DMS153 (cell line): ENCODE measurements around the gene GNPTG.

Source experiments
- DNase-seq: peaks from one replicate; lab custom pipeline; 2025; lab: John Stamatoyannopoulos, UW

The GNPTG gene

DNA sequence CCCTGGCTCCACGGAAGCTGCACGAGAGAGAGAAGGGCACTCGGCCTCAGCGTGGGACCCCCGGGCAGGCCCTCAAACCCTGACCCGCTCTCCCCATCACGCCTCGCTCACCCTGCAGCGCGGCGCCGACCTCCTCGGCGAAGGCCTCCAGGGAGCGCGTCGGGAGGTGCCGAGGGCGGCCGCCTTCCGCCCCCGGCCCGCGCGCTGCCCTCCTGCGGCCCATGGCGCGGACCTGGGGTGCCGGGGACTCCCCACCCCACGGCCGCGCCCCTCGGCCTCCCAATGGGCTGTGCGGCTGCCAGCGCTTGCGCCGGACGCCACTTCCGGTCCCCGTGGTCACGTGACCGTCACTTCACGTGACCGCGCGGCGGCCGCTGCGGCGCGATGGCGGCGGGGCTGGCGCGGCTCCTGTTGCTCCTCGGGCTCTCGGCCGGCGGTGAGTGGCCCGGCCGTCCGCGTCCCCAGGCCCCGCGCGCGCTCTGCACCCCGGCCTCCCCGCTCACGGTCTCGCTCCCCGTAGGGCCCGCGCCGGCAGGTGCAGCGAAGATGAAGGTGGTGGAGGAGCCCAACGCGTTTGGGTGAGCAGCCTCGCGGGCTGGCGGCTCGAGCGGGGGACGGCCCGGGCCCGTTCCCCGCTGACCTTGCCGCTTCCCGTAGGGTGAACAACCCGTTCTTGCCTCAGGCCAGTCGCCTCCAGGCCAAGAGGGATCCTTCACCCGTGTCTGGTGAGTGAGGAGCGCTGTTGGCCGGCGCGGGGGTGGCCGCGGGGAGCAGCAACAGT lies at the start of gene GNPTG, which contains the start of gene TSR3:
GNPTG (plus strand) TSS at position 350 of the 781 bp plus-strand sequence; CDS start at position 385, 35 bp downstream.
TSR3 (minus strand) TSS at position 297 of the 781 bp plus-strand sequence; CDS start at position 223, 74 bp downstream.
- peak; percentile 52 for DNase-seq

DNA sequence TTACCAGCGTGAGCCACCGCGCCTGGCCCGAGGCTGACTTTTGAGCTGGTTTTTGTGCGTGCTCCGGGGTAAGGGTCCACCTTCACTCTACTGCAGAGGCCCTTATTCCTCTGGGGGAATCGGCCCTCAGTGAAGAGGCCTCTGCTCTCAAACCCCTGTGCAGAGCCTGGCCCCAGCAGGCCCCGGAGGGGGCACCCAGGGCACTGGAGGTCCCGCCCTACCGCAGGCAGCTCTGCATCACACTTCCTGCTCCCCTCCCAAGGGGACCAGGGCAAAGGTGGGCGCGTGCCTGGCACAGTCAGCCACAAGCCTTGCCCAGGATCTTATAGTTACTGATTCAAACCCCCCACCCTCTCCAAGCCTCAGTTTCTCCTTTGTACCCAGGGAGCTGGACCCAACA lies 45.9 kb upstream of the GNPTG start:
- no peak for DNase-seq

DNA sequence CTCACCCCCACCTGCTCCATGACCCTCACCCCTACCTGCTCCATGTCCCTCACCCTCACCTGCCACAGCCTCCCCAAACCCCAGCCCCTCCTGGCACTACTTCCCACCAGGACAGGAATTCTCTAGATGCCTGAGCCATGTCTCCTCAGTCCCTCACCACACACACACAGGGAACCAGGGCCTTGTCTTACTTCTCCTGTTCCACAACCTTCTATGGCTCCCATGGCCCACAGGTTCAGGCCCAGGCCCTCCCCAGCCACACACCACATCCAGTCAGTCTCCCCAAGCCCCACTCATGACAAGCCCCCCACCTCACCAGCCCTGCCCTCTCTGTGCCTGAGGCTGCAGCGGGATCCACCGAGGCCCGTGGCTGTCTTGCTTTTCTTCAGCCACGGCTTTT lies 45.4 kb upstream of the GNPTG start:
- DNase-seq = no peak

DNA sequence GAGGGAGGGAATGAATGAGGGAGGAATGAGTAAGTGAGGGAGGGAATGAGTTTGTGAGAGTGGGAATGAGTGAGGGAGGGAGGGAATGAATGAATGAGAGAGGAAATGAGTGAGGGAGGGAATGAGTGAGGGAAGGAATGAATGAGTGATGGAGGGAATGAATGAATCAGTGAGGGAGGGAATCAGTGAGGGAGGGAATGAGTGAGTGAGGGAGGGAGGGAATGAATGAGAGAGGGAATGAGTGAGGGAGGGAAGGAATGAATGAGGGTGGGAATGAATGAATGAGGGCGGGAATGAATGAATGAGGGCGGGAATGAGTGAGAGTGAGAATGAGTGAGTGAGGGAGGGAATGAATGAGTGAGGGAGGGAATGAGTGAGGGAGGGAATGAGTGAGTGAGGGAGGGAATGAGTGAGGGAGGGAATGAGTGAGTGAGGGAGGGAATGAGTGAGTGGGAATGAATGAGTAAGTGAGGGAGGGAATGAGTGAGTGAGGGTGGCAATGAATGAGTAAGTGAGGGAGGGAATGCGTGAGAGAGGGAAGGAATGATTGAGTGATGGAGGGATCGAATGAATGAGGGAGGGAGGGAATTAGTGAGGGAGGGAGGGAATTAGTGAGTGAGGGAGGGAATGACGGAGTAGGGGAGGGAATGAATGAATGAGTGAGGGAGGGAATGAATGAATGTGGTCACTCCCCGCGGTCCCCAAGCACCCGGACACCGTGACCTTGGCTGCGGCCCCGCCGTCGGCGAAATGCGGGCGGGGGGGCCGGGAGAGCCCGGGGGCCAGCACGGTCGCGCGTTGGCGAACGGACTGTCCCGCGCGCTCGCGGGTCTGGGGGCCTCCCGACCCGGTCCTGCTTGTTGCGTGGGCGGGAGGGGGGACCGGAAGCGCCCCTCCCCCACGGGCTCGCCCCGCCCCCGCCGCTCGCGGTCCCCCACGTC lies 43.4 kb upstream of the GNPTG start:
- peak; percentile 86 for DNase-seq

DNA sequence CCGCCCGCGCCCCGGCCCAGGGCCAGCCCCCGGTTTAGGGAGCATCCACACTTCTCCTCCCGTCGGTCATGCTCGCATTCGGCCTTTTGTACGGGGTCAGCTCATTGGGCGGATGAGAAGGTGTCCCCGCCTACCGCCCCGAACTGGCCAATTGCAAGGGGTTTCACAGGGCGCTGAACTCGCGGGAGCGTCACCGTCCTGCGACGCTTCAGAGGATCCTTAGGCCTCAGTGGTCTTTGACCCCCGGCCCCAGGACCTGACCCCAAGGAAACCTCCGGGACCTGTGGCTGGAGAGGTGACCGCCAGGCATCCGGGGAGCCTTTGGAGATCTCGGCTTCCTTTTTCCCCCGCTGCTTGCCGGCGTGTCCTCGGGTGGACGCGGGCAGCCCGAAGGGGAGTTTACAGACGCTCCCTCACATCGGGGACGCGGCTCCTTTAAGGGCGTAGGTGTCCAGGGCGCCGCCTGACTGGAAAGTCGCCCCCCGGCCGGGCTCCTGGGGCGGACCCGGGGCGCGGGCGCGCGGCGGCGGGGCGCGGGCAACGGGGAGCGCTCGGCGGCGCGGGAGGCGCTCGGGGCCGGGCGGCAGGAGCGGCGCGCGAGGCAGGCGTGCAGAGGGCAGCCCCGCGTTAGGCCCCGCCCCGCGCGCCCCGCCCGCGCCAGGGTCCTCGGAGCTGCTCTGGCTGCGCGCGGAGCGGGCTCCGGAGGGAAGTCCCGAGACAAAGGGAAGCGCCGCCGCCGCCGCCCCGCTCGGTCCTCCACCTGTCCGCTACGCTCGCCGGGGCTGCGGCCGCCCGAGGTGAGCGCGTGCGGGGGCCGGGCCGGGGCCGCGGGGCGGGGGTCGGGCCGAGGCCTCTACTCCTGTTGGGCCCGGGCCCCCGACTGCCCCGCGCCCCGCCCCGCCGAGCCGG lies 42.5 kb upstream of the GNPTG start, which contains the start of gene UBE2I:
UBE2I (plus strand) TSS at position 660 of the 909 bp plus-strand sequence. CDS start 4,395 bp downstream, outside the sequence.
- DNase-seq = peak; percentile 94

DNA sequence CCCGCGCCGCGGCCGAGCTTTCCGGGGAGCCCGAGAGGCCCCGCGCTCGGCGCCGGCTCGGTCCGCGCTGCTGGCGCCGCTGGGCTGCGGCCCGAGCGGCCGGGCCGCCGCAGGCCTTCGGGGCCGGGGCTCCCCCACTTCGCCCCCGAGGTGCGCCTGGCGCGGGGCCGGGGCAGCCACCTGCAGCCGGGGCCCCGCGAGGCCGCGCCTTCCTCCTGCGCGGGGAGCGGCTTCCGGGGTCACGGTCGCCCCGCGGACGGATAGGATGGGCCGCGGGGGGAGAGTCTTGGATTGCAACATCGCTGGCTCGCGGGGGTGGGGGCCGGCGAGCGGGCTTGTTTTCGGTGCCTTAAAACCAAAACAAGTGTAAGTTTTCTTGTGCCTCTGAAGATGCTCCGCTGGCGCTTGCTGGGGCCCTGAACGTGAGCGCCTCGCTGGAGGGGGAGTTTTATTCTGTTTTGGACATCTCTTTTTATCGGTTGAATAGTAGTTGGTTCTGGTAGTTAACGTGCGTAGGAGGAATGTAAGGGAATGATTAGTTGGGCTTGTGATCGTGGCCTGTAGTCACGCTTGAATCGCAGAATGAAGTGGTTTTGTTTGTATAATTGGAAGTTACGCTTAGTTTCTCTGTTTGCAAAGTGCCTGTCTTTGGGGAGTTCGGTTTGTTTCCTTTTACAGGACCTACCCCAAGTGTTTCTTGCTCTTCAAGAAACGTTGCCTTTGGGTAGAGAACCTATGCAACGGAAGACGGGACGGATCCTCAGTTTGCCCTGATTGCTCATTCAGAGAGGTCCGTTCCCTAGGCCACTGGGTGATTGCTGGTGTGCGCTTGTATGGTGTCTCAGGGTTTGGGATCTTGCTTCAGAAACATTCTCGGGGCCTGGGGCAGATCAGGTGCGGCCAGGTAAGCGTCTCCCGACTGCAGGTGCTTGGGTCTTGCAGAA lies 41.6 kb upstream of the GNPTG start:
- no peak for DNase-seq

DNA sequence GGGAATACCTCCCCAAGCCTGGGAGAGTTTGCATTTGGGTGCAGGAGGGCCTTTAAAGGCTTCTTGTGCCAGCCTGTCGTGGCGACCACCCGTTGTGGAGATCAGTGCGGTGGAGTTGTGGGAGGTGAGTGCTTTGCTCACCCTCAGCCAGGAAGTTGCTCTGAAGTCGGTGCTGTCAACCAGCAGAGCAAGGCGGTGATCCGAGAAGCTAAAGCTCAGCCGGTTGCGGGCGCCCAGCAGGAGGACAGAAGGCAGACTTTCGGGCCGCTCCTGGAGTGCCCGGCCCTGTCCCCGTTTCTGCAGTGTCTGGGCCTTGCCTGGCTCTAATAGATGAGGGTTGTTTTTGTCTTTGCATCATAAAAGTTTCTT lies 40.9 kb upstream of the GNPTG start:
- DNase-seq = no peak

DNA sequence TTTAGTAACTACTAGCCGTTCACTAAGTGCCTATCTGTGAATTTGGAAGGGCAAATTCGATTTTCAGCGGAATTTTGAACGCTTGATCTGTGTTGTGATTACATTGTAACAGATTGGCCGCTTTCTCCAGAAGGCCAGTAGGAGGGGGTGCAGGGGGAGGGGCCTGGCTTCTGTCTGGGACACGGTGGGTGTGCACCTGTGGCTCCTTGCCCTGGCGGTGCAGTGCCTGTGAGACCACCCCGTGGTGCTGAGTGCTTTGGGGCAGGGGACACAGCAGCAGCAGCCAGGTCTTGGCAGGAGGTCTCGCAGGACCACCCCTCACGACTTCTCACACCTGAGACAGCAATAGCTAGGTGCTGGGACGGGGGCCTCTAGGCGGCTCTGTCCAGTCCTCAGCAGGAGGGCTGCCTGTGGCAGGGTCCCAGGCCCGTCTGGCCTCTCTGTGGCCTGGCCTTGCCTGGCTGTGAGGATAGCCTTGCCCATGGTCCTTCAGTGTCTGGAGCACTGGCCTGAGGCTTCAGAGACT lies 40.5 kb upstream of the GNPTG start:
- no peak for DNase-seq

DNA sequence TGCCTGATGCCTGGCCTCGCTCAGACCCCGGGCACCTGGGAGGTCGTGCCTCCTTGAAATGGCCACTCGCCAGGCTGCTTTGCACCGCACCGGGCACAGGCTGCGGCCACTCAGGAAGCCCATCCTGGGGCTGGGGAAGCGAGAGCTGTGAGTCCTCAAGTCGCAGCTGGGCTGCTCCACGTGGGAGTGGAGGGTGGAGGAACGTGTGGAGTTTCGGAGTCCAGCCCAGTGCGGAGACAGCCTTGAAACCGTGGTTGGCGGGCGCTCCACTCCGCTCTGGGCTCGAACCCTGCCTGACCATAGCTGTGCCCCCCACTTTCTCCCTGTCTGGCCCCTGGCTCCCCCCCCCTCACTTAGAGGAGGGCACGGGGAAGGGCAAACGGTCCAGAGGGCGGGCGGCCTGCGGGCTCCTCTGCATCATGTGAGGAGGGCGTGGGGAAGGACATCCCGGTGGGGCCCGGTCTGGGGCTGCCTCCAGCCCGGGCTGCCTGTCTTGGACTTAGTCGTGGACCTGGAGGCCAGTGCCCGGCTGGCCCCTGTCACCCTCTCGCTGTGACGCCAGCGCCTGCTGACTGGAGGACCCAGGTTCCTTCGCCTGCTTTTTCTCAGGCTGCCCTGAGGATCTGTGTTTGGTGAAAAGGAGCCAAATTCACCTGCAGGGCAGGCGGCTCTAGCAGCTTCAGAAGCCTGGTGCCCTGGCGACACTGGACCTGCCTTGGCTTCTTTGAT lies 39.8 kb upstream of the GNPTG start:
- no peak for DNase-seq

DNA sequence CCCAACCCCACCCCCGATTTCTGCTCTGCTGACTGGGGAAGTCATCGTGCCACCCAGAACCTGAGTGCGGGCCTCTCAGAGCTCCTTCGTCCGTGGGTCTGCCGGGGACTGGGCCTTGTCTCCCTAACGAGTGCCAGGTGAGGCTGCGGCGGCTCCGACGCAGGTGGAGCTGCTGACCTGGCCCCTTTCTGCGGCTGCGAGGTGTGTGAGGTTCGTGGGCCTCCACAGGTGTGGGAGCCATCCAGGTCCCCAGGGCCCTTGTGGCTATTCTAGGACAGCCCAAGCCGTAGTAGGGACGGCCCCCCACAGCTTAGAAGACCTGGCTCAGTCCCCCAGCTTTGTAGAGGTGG lies 39.3 kb upstream of the GNPTG start:
- no peak for DNase-seq

DNA sequence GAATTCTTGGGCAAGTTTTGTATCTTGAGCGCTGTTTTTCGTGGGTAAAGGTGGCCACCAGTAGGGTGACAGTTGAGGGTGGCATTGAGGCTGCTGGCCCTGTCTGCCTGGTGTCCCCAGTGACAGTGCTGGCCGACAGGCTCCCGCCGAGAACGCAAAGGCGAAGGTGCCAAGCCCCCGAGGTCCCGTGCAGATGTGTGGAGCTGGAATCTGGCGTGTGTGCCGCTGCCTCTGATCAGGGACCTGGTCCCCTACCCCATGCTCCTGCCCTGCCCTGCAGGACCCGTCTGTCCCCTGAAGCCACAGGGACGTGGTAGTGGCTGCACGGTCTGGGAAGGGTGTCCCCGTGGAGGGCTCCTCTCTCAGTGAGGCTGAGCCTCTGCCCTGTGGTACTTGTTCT lies 38.8 kb upstream of the GNPTG start:
- DNase-seq = no peak

DNA sequence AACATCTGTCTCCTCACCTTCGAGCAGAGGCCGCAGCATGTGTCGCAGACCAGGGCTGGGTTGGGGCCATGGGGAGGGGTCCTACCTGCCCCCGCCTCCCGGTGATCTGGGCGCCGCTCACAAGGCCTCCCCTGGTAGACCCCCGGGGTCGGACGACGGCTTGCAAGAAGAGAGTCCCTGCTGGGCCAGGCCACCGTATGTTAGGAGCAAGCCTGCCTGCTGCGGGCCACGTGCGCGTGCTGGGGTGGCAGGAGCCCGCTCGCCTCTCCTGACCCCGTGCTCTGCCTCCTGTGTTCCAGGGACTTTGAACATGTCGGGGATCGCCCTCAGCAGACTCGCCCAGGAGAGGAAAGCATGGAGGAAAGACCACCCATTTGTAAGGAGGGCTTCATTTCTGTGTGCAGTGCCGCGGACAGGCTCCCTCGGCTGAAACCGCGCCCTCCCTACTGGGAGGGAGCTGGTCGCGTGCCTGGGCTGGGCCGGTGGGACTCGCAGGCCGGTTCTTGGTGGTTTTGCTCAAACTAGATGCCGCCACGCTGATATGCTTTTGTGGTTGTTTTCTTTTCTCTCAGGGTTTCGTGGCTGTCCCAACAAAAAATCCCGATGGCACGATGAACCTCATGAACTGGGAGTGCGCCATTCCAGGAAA lies 37.9 kb upstream of the GNPTG start:
- DNase-seq = no peak

DNA sequence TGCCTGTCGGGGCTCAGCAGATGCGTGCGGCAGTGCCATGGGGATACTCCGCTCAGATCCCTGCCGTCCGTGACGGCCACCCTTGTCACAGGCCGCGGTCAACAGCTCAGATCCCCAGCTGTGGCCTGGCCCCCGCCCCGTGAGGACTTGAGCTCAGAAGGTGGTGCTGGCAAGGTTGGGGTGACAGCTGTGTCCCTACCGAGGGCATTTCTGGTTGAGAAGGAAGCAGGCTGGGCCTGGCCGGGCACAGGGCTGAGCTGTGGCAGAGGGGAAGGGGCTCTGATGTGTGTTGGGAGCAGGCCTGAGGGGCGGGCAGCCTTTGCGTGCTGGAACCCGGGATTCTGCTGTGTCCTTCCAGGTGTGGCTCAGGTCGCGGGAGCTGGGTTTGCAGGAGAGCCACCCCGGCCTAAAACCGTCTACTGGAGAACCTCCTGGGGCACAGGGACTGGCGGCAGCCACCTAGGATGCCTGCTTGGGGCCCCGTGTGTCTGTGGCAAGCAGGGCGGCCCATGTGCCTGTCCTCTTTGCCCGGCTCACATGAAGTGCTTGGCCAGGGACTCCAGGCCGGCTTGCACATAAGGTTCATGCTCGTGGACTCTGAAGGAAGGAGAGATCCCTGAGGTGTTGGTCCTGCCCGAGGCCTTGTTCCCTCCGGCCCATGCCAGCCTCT lies 37.2 kb upstream of the GNPTG start:
- DNase-seq = no peak

DNA sequence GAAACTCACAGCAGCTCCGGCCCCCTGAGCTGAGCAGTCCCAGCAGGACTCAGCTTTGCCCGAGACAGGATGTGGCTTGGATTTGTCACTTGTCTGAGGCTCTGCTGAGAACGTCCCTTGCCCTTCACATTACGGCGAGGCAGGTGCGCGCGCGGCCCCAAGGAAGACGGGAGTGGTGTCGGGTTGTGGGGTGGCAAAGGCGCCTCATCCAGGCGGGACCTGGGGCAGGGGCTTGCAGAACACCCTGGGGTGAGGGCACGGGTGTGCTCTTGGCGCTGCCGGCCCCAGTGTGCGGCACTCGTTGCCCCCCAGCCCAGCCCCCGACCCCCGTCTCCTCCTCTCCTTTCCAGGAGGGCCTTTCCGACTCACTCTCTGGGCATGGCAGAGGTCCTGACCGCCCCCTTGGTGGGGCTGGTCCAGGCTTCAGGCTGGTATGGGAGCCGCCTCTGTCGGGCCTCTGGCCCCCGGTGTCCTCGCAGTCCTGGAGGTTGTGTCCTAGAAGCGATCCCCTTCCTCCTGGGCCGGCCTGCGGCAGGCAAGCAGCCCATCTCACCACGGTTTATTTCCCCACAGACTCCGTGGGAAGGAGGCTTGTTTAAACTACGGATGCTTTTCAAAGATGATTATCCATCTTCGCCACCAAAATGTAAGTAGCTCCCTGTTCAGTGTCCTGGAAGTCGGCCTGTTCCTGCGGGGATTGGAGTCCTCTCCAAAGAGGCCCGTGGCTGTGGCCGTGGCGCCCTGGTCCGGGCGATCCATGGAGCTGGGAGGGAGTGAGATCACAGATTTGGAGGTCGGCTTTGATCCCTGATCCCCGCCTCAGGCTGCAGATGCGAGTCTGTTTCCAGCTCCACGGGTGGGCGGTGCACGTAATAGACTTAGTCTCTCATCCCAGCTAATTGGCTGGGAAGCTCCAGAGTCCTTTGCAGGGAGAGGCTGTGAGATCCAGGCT lies 36.4 kb upstream of the GNPTG start:
- no peak for DNase-seq

DNA sequence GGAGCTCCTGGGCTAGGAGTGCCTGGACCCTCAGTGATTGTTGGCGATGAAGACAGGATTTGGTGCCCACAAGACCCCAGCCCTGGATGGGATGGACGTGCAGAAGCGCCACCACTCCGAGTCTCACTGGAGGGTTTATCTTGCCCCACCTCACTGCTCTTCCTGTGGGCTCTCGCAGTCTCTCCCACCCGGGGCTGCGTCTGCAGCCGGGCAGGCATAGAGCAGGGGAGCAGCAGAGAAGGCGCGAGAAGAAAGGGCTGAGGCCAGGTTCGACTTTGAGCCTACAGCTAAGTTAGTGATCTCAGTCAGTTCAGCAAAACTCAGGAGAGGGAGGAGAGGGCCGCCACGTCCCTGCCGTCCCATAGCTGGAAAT lies 35.7 kb upstream of the GNPTG start:
- DNase-seq = no peak

DNA sequence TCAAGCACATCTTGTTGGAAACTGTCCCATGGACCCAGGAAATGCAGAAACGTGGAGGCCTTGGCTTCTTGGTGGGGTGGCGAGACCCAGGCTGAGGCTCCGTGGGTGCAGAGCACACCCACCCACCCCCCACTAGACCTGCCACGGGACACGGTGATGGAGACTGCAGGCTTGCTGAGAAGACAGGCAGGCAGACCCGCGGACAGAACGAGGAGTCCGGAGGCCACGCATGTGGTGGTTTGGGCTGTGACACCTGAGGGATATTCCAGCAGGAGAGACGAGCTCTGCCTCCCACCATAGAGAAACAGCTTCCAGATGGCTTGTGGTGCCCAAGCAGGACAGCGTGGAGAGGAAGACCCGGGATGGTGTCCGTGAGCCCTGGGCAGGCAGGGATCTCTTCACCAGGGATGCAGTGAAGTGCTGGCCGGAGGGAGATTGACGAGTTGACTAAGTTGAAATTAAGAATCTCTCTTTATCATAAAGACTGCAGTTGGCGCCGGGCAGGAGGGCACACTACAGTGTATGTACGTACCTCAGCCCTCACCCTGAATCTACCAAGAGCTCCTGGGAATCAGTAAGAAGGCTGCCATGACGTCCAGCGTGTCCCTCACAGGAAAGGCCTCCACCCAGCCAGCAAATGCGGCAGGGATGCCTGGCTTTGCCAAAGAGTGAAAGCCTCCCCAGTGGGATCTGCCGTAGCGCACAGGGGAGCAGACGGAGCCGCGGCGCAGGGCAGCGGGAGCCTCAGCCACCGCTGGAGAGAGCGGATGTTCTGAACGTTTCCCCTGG lies 34.1 kb upstream of the GNPTG start:
- no peak for DNase-seq

DNA sequence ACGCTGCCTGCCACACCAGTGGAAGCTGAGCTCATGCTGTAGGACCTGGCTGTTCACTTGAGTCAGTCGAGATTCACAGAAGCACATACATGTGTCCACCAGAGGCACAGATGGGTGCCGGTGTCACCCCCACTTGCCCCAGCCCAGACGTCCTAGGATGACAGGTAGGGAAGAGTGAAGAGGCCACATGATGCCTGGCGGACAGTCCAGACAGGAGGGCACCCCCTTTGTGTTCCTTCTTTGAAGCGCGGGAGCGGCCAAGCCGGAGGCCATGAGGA lies 33.5 kb upstream of the GNPTG start:
- no peak for DNase-seq
